Stimulated activated CD4-positive, alpha-beta T cell treated with anti-CD3 and anti-CD28 coated beads, TNF-alpha, amount 100 ng/mL, for 48 hours (primary cell): ENCODE results near the gene LHPP.

Source experiments
- DNase-seq, 3 donors: peaks; one replicate each; pipeline ENCODE4 v3.0.0-alpha.2; 2020; ENCODE audit warnings: low read depth in 3 of 3

LHPP gene

GRCh38 chr10:124521429-124521871, 59.8 kb downstream of the LHPP start:
- no peak for DNase-seq

- DNase-seq = no peak
These were observed 60.7 kb downstream of the LHPP start for GRCh38 chr10:124522131-124522932.

- no peak for DNase-seq
These were observed 61.6 kb downstream of the LHPP start for GRCh38 chr10:124522933-124523871.

- DNase-seq = no peak
These were observed 62.3 kb downstream of the LHPP start for GRCh38 chr10:124523901-124524300.

GRCh38 chr10:124524991-124525653, 63.5 kb downstream of the LHPP start:
- DNase-seq = no peak

- DNase-seq = no peak
These were observed 64.4 kb downstream of the LHPP start for GRCh38 chr10:124525751-124526600.

GRCh38 chr10:124526621-124527267, 65.1 kb downstream of the LHPP start:
- DNase-seq = no peak

- no peak for DNase-seq
These were observed 66.3 kb downstream of the LHPP start for GRCh38 chr10:124527874-124528395.

- no peak for DNase-seq
These were observed 68.1 kb downstream of the LHPP start for GRCh38 chr10:124529661-124530214.

GRCh38 chr10:124530215-124530665, 68.6 kb downstream of the LHPP start:
- peak; percentile 76 to 79 (median 79) for DNase-seq

- no peak for DNase-seq
These were observed 69.2 kb downstream of the LHPP start for GRCh38 chr10:124530816-124531215.

- no peak for DNase-seq
These were observed 70.6 kb downstream of the LHPP start for GRCh38 chr10:124532106-124532641.

- DNase-seq = no peak
These were observed 71.2 kb downstream of the LHPP start for GRCh38 chr10:124532788-124533187.

GRCh38 chr10:124533266-124533665, 71.6 kb downstream of the LHPP start:
- DNase-seq = no peak

GRCh38 chr10:124534231-124534798, 72.7 kb downstream of the LHPP start:
- no peak for DNase-seq

- no peak for DNase-seq
These were observed 73.4 kb downstream of the LHPP start for GRCh38 chr10:124534826-124535601.

GRCh38 chr10:124535731-124536495, 74.3 kb downstream of the LHPP start:
- DNase-seq = no peak
